OCI-LY3 (cell line): ENCODE measurements around the gene TBX21.
A peak's percentile ranks its signal among the peaks of the same experiment; 100 is the strongest.

Experiments
- CTCF ChIP-seq: fragments of 200-600, 300-600 bp; sonication (generic); IDR thresholded peaks from 2 replicates; pipeline ENCODE4 v1.5.1; 2014; ENCODE audit warnings: antibody characterized with exemption, low read length, low read depth
- EZH2phosphoT487 ChIP-seq: fragments of 200-600 bp; shearing (Covaris generic); IDR thresholded peaks from 2 replicates; pipeline ENCODE4 v1.6.1; 2018; ENCODE audit warnings: antibody characterized with exemption, mixed run types, low read depth

- TF ChIP-seq CTCF: no peak
- TF ChIP-seq EZH2phosphoT487: peak; percentile 63; the same call in 1 of the 2 replicates
Measured at GRCh38 chr17:47732399-47733046, 513 bp upstream of the TBX21 start.
